Gastroesophageal sphincter (tissue), 4 donors: ENCODE measurements around the gene ADRA2C. TPM values are rescaled to one million over a fixed set of nuclear protein-coding genes. Genes with fewer than 3 reads are reported as not detected.

Source experiments
- ATAC-seq: fragments of 150-250 bp; one replicate; pipeline ENCODE4 v1.9.1; 2016; ENCODE audit warnings: mild to moderate bottlenecking, moderate library complexity
- H3K27ac ChIP-seq, 4 donors: fragments of 200-600 bp; sonication (generic) in 3 of 4; 1 replicate in 3 of 4; 2 replicates in 1 of 4; pipeline ENCODE4 v1.5.1; 2016 to 2019
- H3K27me3 ChIP-seq: fragments of 200-600 bp; sonication (generic); one replicate; pipeline ENCODE4 v1.5.1; 2019
- H3K36me3 ChIP-seq, 2 donors: fragments of 200-600 bp; sonication (generic); one replicate each; pipeline ENCODE4 v1.5.1; 2019; ENCODE audit warnings: control low read depth in 1 of 2
- H3K4me1 ChIP-seq, 3 donors: fragments of 200-600 bp; sonication (generic); 1 replicate in 2 of 3; 2 replicates in 1 of 3; pipeline ENCODE4 v1.5.1; 2016 to 2019; ENCODE audit warnings: control low read depth in 2 of 3
- H3K4me3 ChIP-seq, 2 donors: fragments of 200-600 bp; sonication (generic); one replicate each; pipeline ENCODE4 v1.5.1; 2019; ENCODE audit warnings: mild to moderate bottlenecking in 1 of 2, moderate library complexity in 1 of 2
- H3K9me3 ChIP-seq, 3 donors: fragments of 200-600 bp; sonication (generic); one replicate each; pipeline ENCODE4 v1.5.1; 2017 to 2019; ENCODE audit warnings: control low read depth in 2 of 3
- EP300 ChIP-seq: sonication (generic); formaldehyde crosslinking; IDR thresholded peaks from one replicate; pipeline ENCODE4 v1.6.1; 2017; ENCODE audit warnings: antibody characterized with exemption, mild to moderate bottlenecking
- POLR2A ChIP-seq, 2 donors: fragments of 450-650 bp; IDR thresholded peaks; one replicate each; pipeline ENCODE4 v1.6.1; 2017; ENCODE audit warnings: antibody characterized with exemption in 2 of 2, mild to moderate bottlenecking in 2 of 2, moderate library complexity in 1 of 2
- POLR2AphosphoS5 ChIP-seq: sonication (generic); formaldehyde crosslinking; IDR thresholded peaks from one replicate; pipeline ENCODE4 v1.6.1; 2017; ENCODE audit warnings: antibody characterized with exemption
- WGBS, 2 donors: methylation state at CpG; one replicate each; pipeline ENCODE4 v1.1.5; 2018; ENCODE audit warnings: low coverage in 1 of 2; 5-methylcytosine and 5-hydroxymethylcytosine counted together
- total RNA-seq, 4 donors: library from RNA; depleted of rRNA; stranded (reverse); fragments of >200 nt; gene quantifications; one replicate each; pipeline ENCODE4 v1.1.0, GENCODE V29; 2016
- TF ChIP-seq, protein P1 (sequence below), 4 experiments: fragments of 200-600 bp in 2 of 4; fragments of 450-650 bp in 2 of 4; sonication (generic) in 1 of 4; IDR thresholded peaks; one replicate each; pipeline ENCODE4 v1.5.1; 2017 to 2019; ENCODE audit warnings: antibody characterized with exemption in 4 of 4, mild to moderate bottlenecking in 2 of 4, moderate library complexity in 2 of 4

The ADRA2C gene
- total RNA-seq, 4 donors from 2014 or later: 1.2 to 26.5 (median 6.1) TPM

GRCh38 chr4:3786196-3786869, 20.1 kb downstream of the ADRA2C start:
- Histone ChIP-seq H3K4me3 (no peak overlapping the region), H3K9me3 (no peaks in the 10 kb centered on the region), H3K4me1 (no peaks in the 10 kb centered on the region), H3K27ac (no peak overlapping the region), H3K27me3 (peaks cover 63% of the 10 kb centered on the region), H3K36me3 (no peaks in the 10 kb centered on the region)
- WGBS, 2 donors: 86% methylated on average over 5 of the region's 13 CpGs; no CpG with 5 or more reads in 1 of the 2 donors
- no peak for ATAC-seq
- TF ChIP-seq, protein P1, sequence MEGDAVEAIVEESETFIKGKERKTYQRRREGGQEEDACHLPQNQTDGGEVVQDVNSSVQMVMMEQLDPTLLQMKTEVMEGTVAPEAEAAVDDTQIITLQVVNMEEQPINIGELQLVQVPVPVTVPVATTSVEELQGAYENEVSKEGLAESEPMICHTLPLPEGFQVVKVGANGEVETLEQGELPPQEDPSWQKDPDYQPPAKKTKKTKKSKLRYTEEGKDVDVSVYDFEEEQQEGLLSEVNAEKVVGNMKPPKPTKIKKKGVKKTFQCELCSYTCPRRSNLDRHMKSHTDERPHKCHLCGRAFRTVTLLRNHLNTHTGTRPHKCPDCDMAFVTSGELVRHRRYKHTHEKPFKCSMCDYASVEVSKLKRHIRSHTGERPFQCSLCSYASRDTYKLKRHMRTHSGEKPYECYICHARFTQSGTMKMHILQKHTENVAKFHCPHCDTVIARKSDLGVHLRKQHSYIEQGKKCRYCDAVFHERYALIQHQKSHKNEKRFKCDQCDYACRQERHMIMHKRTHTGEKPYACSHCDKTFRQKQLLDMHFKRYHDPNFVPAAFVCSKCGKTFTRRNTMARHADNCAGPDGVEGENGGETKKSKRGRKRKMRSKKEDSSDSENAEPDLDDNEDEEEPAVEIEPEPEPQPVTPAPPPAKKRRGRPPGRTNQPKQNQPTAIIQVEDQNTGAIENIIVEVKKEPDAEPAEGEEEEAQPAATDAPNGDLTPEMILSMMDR (IDR thresholded peaks at IDR 0.05): no peak
- TF ChIP-seq EP300: no peak
- TF ChIP-seq POLR2AphosphoS5: no peak
- TF ChIP-seq POLR2A (IDR thresholded peaks at IDR 0.05): no peak

- TF ChIP-seq POLR2AphosphoS5: no peak
- no peak for TF ChIP-seq POLR2A (IDR thresholded peaks at IDR 0.05)
- TF ChIP-seq EP300: no peak
- TF ChIP-seq, protein P1 (IDR thresholded peaks at IDR 0.05): no peak
- H3K9me3 ChIP-seq: peaks cover 0 to under 1% (median 0%) of the 10 kb centered on the region in 3 donors
- H3K4me3 ChIP-seq: no peak overlapping the region
- no peaks in the 10 kb centered on the region for H3K36me3 ChIP-seq
- no peaks in the 10 kb centered on the region for H3K4me1 ChIP-seq
- no peak overlapping the region for H3K27ac ChIP-seq
- H3K27me3 ChIP-seq: peaks cover 63% of the 10 kb centered on the region
- ATAC-seq: no peak
- WGBS, 2 donors: 36 to 77% methylated on average over 2 to 9 of the region's 23 CpGs
Measured at GRCh38 chr4:3787489-3788365, 21.5 kb downstream of the ADRA2C start.

GRCh38 chr4:3788366-3788660, 22.1 kb downstream of the ADRA2C start:
- Histone ChIP-seq H3K4me1 (no peaks in the 10 kb centered on the region), H3K27me3 (peaks cover 63% of the 10 kb centered on the region), H3K36me3 (no peaks in the 10 kb centered on the region), H3K4me3 (no peak overlapping the region), H3K9me3 (peaks cover 0 to 6% (median 0%) of the 10 kb centered on the region in 3 donors), H3K27ac (no peak overlapping the region)
- WGBS, 2 donors: 84% methylated on average over 12 of the region's 13 CpGs; no CpG with 5 or more reads in 1 of the 2 donors
- ATAC-seq: no peak
- no peak for TF ChIP-seq POLR2A (IDR thresholded peaks at IDR 0.05)
- TF ChIP-seq POLR2AphosphoS5: no peak
- TF ChIP-seq, protein P1 (IDR thresholded peaks at IDR 0.05): no peak
- TF ChIP-seq EP300: no peak

DNA sequence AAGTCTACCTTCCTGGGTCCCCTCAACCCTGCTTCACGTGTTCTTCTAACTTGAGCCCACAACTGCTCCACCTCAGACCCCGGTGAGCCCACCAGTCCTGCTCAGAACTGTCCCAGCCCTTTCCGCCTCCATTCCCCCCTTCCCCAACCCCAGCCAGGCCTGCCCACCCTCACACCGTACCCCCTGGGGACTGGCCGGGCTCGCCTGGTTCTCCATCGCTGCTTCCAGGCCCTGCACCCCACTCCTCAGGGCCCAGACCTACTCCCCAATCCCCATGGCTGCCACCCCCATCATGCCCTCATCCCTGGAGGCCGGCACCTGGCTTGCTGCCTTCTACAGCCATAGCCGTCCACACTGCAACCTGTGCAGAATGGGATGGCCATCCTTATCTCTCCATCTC, 23.4 kb downstream of the ADRA2C start:
- WGBS, 2 donors: 72 to 100% methylated on average over 4 to 7 of the region's 9 CpGs
- no peak for ATAC-seq
- H3K9me3 ChIP-seq: peaks cover 0 to 14% (median 0%) of the 10 kb centered on the region in 3 donors
- no peak overlapping the region for H3K4me3 ChIP-seq
- H3K27ac ChIP-seq: no peak overlapping the region
- no peaks in the 10 kb centered on the region for H3K36me3 ChIP-seq
- TF ChIP-seq, protein P1 (IDR thresholded peaks at IDR 0.05): no peak
- TF ChIP-seq EP300 (no peak), POLR2A (IDR thresholded peaks at IDR 0.05) (no peak), POLR2AphosphoS5 (no peak)
- no peaks in the 10 kb centered on the region for H3K4me1 ChIP-seq
- H3K27me3 ChIP-seq: peaks cover 56% of the 10 kb centered on the region
